ENCODE data around the gene HNRNPH2.

- TF ChIP-seq EGR1 (IDR thresholded peaks at IDR 0.05; ENCODE audit: low read depth in 2 of 2) (no peak), JUND (IDR thresholded peaks at IDR 0.05) (no peak), CTCF (IDR thresholded peaks at IDR 0.05; ENCODE audit: low read depth, low read length, missing input control) (no peak), ZBTB33 (IDR thresholded peaks at IDR 0.05) (no peak), FOXA1 (IDR thresholded peaks at IDR 0.05) (no peak), MAX (IDR thresholded peaks at IDR 0.05) (no peak), YY1 (IDR thresholded peaks at IDR 0.05) (no peak), REST (IDR thresholded peaks at IDR 0.05) (no peak)
These were observed 11.5 kb downstream of the HNRNPH2 start for GRCh38 chrX:101419489-101419888.

All from liver (tissue), 3 donors.